IMR-90 (cell line): ENCODE measurements around the gene TMEM256. TPM values are rescaled to one million over a fixed set of nuclear protein-coding genes. Genes with fewer than 3 reads are reported as not detected.

Experiments
- ATAC-seq: fragments of 200-7000 bp; cut with Tn5 transposase; 2 replicates; pipeline ENCODE4 v1.9.1; 2020; ENCODE audit warnings: low read depth, mild to moderate bottlenecking, moderate library complexity
- BruUV-seq: library from RNA; stranded (reverse); fragments of 400-500 nt; replicated peaks from 2 replicates; lab custom pipeline; 2021; lab: Mats Ljungman, UMichigan
- CTCF ChIA-PET: fragments of 300-600 bp; formaldehyde crosslinking; extraction: SDS; loops from one replicate; lab custom pipeline; 2021; ENCODE audit warnings: antibody characterized with exemption; lab: Yijun Ruan, JAX
- POLR2A ChIA-PET: fragments of 300-600 bp; sonication (Branson Sonifier 250); formaldehyde crosslinking; loops from one replicate; lab custom pipeline; 2022; ENCODE audit warnings: antibody characterized with exemption; ENCODE audit not compliant: unreplicated experiment; lab: Charles Lee
- DNase-seq: peaks from one replicate; pipeline ENCODE4 v3.0.0; 2013
- H2AFZ ChIP-seq: replicated peaks from 2 replicates; pipeline ENCODE3; 2013; ENCODE audit warnings: low read length, mild to moderate bottlenecking; ENCODE audit not compliant: poor library complexity
- H2AK5ac ChIP-seq: 2 replicates; pipeline ENCODE4 v1.6.1; 2013; ENCODE audit warnings: low read depth, low read length, inconsistent platforms
- H2AK9ac ChIP-seq: replicated peaks from 2 replicates; pipeline ENCODE3; 2013; ENCODE audit warnings: mild to moderate bottlenecking, low read depth, low read length, moderate library complexity; ENCODE audit not compliant: poor library complexity
- H2BK120ac ChIP-seq: 2 replicates; pipeline ENCODE4 v1.6.1; 2013; ENCODE audit warnings: low read depth, low read length, inconsistent platforms
- H2BK15ac ChIP-seq: 3 replicates; pipeline ENCODE4 v1.6.1; 2013; ENCODE audit warnings: low read depth, low read length, inconsistent platforms
- H2BK20ac ChIP-seq: 2 replicates; pipeline ENCODE4 v1.6.1; 2013; ENCODE audit warnings: low read depth, mild to moderate bottlenecking, inconsistent platforms, low read length, moderate library complexity
- H2BK5ac ChIP-seq: 2 replicates; pipeline ENCODE4 v1.6.1; 2013; ENCODE audit warnings: mild to moderate bottlenecking, low read depth, low read length, inconsistent platforms; ENCODE audit not compliant: poor library complexity, severe bottlenecking
- H3K14ac ChIP-seq: replicated peaks from 2 replicates; pipeline ENCODE4 v1.6.1; 2013; ENCODE audit warnings: low read depth, low read length, inconsistent platforms
- H3K18ac ChIP-seq: 2 replicates; pipeline ENCODE4 v1.6.1; 2013; ENCODE audit warnings: low read depth, low read length, control low read depth
- H3K23ac ChIP-seq: 2 replicates; pipeline ENCODE4 v1.6.1; 2013; ENCODE audit warnings: low read depth, low read length, inconsistent platforms
- H3K27ac ChIP-seq: 2 replicates; pipeline ENCODE4 v1.5.1; 2013; ENCODE audit warnings: mild to moderate bottlenecking, control low read depth, low read length; ENCODE audit not compliant: insufficient read depth
- H3K27me3 ChIP-seq: 2 replicates; pipeline ENCODE4 v1.6.1; 2013; ENCODE audit warnings: low read length; ENCODE audit not compliant: control insufficient read depth, insufficient read depth
- H3K36me3 ChIP-seq: 2 replicates; pipeline ENCODE4 v1.6.1; 2013; ENCODE audit warnings: low read length, mixed read lengths; ENCODE audit not compliant: control insufficient read depth, insufficient read depth
- H3K4ac ChIP-seq: 2 replicates; pipeline ENCODE4 v1.6.1; 2013; ENCODE audit warnings: low read depth, low read length, inconsistent platforms
- H3K4me1 ChIP-seq: 2 replicates; pipeline ENCODE4 v1.6.1; 2013; ENCODE audit warnings: low read length, mixed read lengths; ENCODE audit not compliant: control insufficient read depth, insufficient read depth
- H3K4me2 ChIP-seq: 2 replicates; pipeline ENCODE4 v1.6.1; 2013; ENCODE audit warnings: low read depth, mild to moderate bottlenecking, control low read depth, low read length, moderate library complexity
- H3K4me3 ChIP-seq: 2 replicates; pipeline ENCODE4 v1.5.1; 2013; ENCODE audit warnings: low read depth, mild to moderate bottlenecking, control low read depth, low read length, moderate library complexity; ENCODE audit not compliant: insufficient read depth
- H3K56ac ChIP-seq: 2 replicates; pipeline ENCODE4 v1.6.1; 2013; ENCODE audit warnings: low read length, inconsistent platforms; ENCODE audit not compliant: insufficient read depth; ENCODE audit errors: extremely low read depth
- H3K79me1 ChIP-seq, 2 experiments: 2 replicates each; pipeline ENCODE4 v1.6.1; 2013; ENCODE audit warnings: low read length in 2 of 2, inconsistent platforms in 1 of 2, low read depth in 1 of 2
- H3K9ac ChIP-seq: 2 replicates; pipeline ENCODE4 v1.6.1; 2013; ENCODE audit warnings: low read depth, low read length, control low read depth
- H3K9me1 ChIP-seq: 2 replicates; pipeline ENCODE4 v1.6.1; 2013; ENCODE audit warnings: low read length, inconsistent platforms; ENCODE audit not compliant: insufficient read depth
- H3K9me3 ChIP-seq: 2 replicates; pipeline ENCODE4 v1.6.1; 2013; ENCODE audit warnings: low read length; ENCODE audit not compliant: control insufficient read depth, insufficient read depth
- H4K20me1 ChIP-seq: 2 replicates; pipeline ENCODE4 v1.6.1; 2013; ENCODE audit warnings: low read length, inconsistent platforms; ENCODE audit not compliant: insufficient read depth
- H4K5ac ChIP-seq: 2 replicates; pipeline ENCODE4 v1.6.1; 2013; ENCODE audit warnings: mild to moderate bottlenecking, low read depth, low read length, control low read depth
- H4K8ac ChIP-seq, 2 experiments: 2 replicates each; pipeline ENCODE4 v1.6.1; 2013; ENCODE audit warnings: low read depth in 2 of 2, low read length in 2 of 2, control low read depth in 1 of 2, inconsistent platforms in 1 of 2
- H4K91ac ChIP-seq: 2 replicates; pipeline ENCODE4 v1.6.1; 2013; ENCODE audit warnings: low read depth, low read length, inconsistent platforms; ENCODE audit not compliant: insufficient read depth
- BHLHE40 ChIP-seq: fragments of 150-350 bp; IDR thresholded peaks from 2 replicates; pipeline ENCODE4 v1.6.1; 2016; ENCODE audit warnings: mild to moderate bottlenecking, low read depth, low read length
- CEBPB ChIP-seq: IDR thresholded peaks from 2 replicates; pipeline ENCODE4 v1.6.1; 2012; ENCODE audit warnings: low read depth, low read length, improper control_type of control experiment
- CHD1 ChIP-seq: IDR thresholded peaks from 2 replicates; pipeline ENCODE4 v1.6.1; 2012; ENCODE audit warnings: low read depth, low read length, improper control_type of control experiment
- FOS ChIP-seq: fragments of 150-350 bp; IDR thresholded peaks from 2 replicates; pipeline ENCODE4 v1.6.1; 2016; ENCODE audit warnings: low read depth, low read length
- MAFK ChIP-seq: IDR thresholded peaks from 2 replicates; pipeline ENCODE4 v1.6.1; 2012; ENCODE audit warnings: low read depth, low read length, improper control_type of control experiment
- MAZ ChIP-seq: IDR thresholded peaks from 2 replicates; pipeline ENCODE4 v1.6.1; 2012; ENCODE audit warnings: low read depth, mild to moderate bottlenecking, low read length, improper control_type of control experiment, moderate library complexity, borderline replicate concordance
- MXI1 ChIP-seq: IDR thresholded peaks from 2 replicates; pipeline ENCODE4 v1.6.1; 2012; ENCODE audit warnings: low read depth, mild to moderate bottlenecking, low read length, moderate library complexity, borderline replicate concordance
- NFE2L2 ChIP-seq: fragments of 150-350 bp; IDR thresholded peaks from 2 replicates; pipeline ENCODE4 v1.6.1; 2016; ENCODE audit warnings: low read depth, mild to moderate bottlenecking, low read length
- POLR2A ChIP-seq: IDR thresholded peaks from 2 replicates; pipeline ENCODE4 v1.6.1; 2012; ENCODE audit warnings: mild to moderate bottlenecking, low read depth, low read length
- RAD21 ChIP-seq: IDR thresholded peaks from 2 replicates; pipeline ENCODE4 v1.6.1; 2012; ENCODE audit warnings: low read length, improper control_type of control experiment
- RCOR1 ChIP-seq: IDR thresholded peaks from 2 replicates; pipeline ENCODE4 v1.6.1; 2012; ENCODE audit warnings: mild to moderate bottlenecking, low read length, improper control_type of control experiment; ENCODE audit not compliant: insufficient replicate concordance
- RFX5 ChIP-seq: IDR thresholded peaks from 2 replicates; pipeline ENCODE4 v1.8.0; 2012; ENCODE audit warnings: low read depth, mild to moderate bottlenecking, low read length, moderate library complexity
- SMC3 ChIP-seq: fragments of 150-350 bp; IDR thresholded peaks from 2 replicates; pipeline ENCODE4 v1.6.1; 2016; ENCODE audit warnings: low read depth, mild to moderate bottlenecking, antibody characterized with exemption, low read length, moderate library complexity
- WGBS, 2 experiments: methylation state at CpG; one replicate each; pipeline versions ENCODE4 v1.1.5 to v1.1.7; 2013; ENCODE audit warnings: missing lambda C conversion rate in 2 of 2; ENCODE audit not compliant: insufficient read length in 1 of 2; ENCODE audit errors: extremely low coverage in 2 of 2; 5-methylcytosine and 5-hydroxymethylcytosine counted together
- dilution Hi-C: fragments of 300-500 bp; cut with HindIII; formaldehyde crosslinking; loops from one replicate; pipeline ENCODE4 v1.14.3; 2018; ENCODE audit warnings: low sequenced_read_pairs; ENCODE audit not compliant: unreplicated experiment
- in situ Hi-C: fragments of 300-500 bp; cut with MboI; formaldehyde crosslinking; loops from 3 replicates; pipeline ENCODE4 v1.14.3; 2019; ENCODE audit warnings: low sequenced_read_pairs, inconsistent platforms, mixed read lengths
- intact Hi-C: fragments of 100-400 bp; cut with micrococcal nuclease; formaldehyde crosslinking; loops from 2 replicates; pipeline ENCODE4 v1.10.0; 2022
- polyA plus RNA-seq, 3 experiments: library from polyadenylated mRNA; depleted of rRNA; stranded (reverse); fragments of >200 nt; gene quantifications; 2 replicates each; pipeline ENCODE4 v1.2.3, GENCODE V29; 2012; ENCODE audit warnings: low replicate concordance in 1 of 3
- total RNA-seq: library from RNA; depleted of rRNA; stranded (reverse); fragments of >200 nt; gene quantifications from 2 replicates; pipeline ENCODE4 v1.2.3, GENCODE V29; 2012
- TF ChIP-seq, protein P1 (sequence below): conservative IDR thresholded peaks from 2 replicates; pipeline ENCODE4 v1.5.1; 2012; ENCODE audit warnings: mild to moderate bottlenecking, low read depth, low read length, improper control_type of control experiment
- TF ChIP-seq, protein P2 (sequence below): fragments of 150-350 bp; IDR thresholded peaks from 2 replicates; pipeline ENCODE4 v1.6.1; 2017; ENCODE audit warnings: mild to moderate bottlenecking, antibody characterized with exemption, low read length, low read depth
- TF ChIP-seq, protein P3 (sequence below): fragments of 150-350 bp; IDR thresholded peaks from 2 replicates; pipeline ENCODE4 v1.6.1; 2016; ENCODE audit warnings: low read depth, mild to moderate bottlenecking, low read length, moderate library complexity, borderline replicate concordance

Gene TMEM256
- total and polyA plus RNA-seq, 2 of the 4 experiments (the other 2 are of a cell fraction): 38.4 to 174 TPM

DNA sequence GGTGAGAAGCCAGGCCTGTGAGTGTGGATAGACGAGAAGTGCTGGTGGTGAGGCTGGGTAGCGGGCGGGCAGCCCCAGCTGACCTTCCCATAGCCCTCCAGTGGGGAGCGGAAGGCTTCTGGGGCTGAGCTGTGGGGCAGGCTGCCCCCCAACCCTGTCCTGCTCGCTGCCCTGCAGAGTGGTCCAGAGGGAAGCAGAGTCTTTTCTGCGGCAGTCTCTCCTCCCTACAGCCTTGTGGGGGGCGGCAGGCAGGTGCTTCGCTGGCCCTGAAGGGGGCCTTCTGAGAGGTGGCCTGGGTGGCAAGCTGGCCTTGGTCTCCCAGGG lies 7.5 kb upstream of the TMEM256 start:
- TF ChIP-seq CEBPB: no peak
- TF ChIP-seq MAFK: no peak
- TF ChIP-seq BHLHE40: no peak
- TF ChIP-seq CHD1: no peak
- TF ChIP-seq, protein P1, sequence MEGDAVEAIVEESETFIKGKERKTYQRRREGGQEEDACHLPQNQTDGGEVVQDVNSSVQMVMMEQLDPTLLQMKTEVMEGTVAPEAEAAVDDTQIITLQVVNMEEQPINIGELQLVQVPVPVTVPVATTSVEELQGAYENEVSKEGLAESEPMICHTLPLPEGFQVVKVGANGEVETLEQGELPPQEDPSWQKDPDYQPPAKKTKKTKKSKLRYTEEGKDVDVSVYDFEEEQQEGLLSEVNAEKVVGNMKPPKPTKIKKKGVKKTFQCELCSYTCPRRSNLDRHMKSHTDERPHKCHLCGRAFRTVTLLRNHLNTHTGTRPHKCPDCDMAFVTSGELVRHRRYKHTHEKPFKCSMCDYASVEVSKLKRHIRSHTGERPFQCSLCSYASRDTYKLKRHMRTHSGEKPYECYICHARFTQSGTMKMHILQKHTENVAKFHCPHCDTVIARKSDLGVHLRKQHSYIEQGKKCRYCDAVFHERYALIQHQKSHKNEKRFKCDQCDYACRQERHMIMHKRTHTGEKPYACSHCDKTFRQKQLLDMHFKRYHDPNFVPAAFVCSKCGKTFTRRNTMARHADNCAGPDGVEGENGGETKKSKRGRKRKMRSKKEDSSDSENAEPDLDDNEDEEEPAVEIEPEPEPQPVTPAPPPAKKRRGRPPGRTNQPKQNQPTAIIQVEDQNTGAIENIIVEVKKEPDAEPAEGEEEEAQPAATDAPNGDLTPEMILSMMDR: no peak
- TF ChIP-seq, protein P2, sequence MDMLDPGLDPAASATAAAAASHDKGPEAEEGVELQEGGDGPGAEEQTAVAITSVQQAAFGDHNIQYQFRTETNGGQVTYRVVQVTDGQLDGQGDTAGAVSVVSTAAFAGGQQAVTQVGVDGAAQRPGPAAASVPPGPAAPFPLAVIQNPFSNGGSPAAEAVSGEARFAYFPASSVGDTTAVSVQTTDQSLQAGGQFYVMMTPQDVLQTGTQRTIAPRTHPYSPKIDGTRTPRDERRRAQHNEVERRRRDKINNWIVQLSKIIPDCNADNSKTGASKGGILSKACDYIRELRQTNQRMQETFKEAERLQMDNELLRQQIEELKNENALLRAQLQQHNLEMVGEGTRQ: no peak
- TF ChIP-seq POLR2A: no peak
- no peak for TF ChIP-seq RCOR1
- no peak for TF ChIP-seq MXI1
- TF ChIP-seq RAD21: no peak
- TF ChIP-seq SMC3: no peak
- TF ChIP-seq, protein P3, sequence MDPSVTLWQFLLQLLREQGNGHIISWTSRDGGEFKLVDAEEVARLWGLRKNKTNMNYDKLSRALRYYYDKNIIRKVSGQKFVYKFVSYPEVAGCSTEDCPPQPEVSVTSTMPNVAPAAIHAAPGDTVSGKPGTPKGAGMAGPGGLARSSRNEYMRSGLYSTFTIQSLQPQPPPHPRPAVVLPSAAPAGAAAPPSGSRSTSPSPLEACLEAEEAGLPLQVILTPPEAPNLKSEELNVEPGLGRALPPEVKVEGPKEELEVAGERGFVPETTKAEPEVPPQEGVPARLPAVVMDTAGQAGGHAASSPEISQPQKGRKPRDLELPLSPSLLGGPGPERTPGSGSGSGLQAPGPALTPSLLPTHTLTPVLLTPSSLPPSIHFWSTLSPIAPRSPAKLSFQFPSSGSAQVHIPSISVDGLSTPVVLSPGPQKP: no peak
- TF ChIP-seq NFE2L2: no peak
- TF ChIP-seq MAZ: no peak
- TF ChIP-seq FOS: no peak
- no peak for TF ChIP-seq RFX5
- Histone ChIP-seq H3K9ac (no peak overlapping the region), H2BK120ac (no peak overlapping the region), H4K20me1 (peaks cover 11% of the 10 kb centered on the region), H3K79me1 (peaks cover 0 to 18% of the 10 kb centered on the region in 2 experiments; a peak in 3 of 4 replicates), H3K4ac (no peak overlapping the region), H2AFZ (no peak overlapping the region), H3K4me1 (peaks cover 7% of the 10 kb centered on the region), H2AK5ac (no peak overlapping the region), H2BK5ac (no peak overlapping the region), H3K56ac (no peak overlapping the region), H4K5ac (no peak overlapping the region), H3K9me3 (no peaks in the 10 kb centered on the region), H4K91ac (no peak overlapping the region), H4K8ac (no peak overlapping the region), H2AK9ac (no peak overlapping the region), H3K9me1 (peaks cover 7% of the 10 kb centered on the region; the same call in 1 of the 2 replicates), H3K27ac (no peak overlapping the region), H3K4me2 (no peak overlapping the region), H3K27me3 (no peaks in the 10 kb centered on the region), H3K36me3 (peaks cover 45% of the 10 kb centered on the region), H3K4me3 (no peak overlapping the region), H3K23ac (no peak overlapping the region), H2BK20ac (no peak overlapping the region), H3K18ac (no peak overlapping the region), H3K14ac (no peak overlapping the region), H2BK15ac (no peak overlapping the region)
- intact Hi-C loops: no loop called here
- 95% methylated on average over 4 of the region's 8 CpGs; no CpG with 5 or more reads in 1 of the 2 experiments for WGBS, 2 experiments
- dilution Hi-C loops: no loop called here
- BruUV-seq: no TSS peak
- in situ Hi-C loops: no loop called here
- DNase-seq (no peak), ATAC-seq (no peak)
- CTCF ChIA-PET: no interaction called here
- POLR2A ChIA-PET: no interaction called here
